Measurements from ENCODE around the gene CCDC107. TPM values are rescaled to one million over a fixed set of nuclear protein-coding genes. Genes with fewer than 3 reads are reported as not detected.

CCDC107 gene
- total RNA-seq, 1 donor: 10.9 TPM

DNA sequence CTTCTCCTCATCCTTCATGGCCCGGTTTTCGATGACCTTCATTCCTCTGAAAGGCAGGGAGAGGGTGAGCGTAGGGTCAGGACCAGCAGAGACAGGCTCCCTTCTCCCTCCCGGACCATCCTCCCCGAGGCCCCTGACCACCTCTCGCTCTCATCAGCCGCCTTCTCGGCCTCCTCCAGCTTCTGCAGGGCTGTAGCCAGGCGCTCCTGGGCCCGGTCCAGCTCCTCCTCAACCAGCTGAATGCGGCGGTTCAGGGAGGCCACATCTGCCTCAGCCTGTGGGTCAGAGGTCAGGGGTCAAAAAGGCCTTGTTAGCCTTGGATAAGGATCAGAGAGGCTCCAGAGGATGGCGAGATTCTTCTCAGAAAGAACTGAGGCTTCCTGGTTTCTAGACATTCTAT lies 27.4 kb downstream of the CCDC107 start:
- TF ChIP-seq, protein P1, sequence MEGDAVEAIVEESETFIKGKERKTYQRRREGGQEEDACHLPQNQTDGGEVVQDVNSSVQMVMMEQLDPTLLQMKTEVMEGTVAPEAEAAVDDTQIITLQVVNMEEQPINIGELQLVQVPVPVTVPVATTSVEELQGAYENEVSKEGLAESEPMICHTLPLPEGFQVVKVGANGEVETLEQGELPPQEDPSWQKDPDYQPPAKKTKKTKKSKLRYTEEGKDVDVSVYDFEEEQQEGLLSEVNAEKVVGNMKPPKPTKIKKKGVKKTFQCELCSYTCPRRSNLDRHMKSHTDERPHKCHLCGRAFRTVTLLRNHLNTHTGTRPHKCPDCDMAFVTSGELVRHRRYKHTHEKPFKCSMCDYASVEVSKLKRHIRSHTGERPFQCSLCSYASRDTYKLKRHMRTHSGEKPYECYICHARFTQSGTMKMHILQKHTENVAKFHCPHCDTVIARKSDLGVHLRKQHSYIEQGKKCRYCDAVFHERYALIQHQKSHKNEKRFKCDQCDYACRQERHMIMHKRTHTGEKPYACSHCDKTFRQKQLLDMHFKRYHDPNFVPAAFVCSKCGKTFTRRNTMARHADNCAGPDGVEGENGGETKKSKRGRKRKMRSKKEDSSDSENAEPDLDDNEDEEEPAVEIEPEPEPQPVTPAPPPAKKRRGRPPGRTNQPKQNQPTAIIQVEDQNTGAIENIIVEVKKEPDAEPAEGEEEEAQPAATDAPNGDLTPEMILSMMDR (IDR thresholded peaks at IDR 0.05; ENCODE audit: insufficient read depth, low read length): no peak
- H3K4me3 ChIP-seq (ENCODE audit: low read depth, low read length): no peak overlapping the region
- DNase-seq (ENCODE audit: low read depth): no peak

DNA sequence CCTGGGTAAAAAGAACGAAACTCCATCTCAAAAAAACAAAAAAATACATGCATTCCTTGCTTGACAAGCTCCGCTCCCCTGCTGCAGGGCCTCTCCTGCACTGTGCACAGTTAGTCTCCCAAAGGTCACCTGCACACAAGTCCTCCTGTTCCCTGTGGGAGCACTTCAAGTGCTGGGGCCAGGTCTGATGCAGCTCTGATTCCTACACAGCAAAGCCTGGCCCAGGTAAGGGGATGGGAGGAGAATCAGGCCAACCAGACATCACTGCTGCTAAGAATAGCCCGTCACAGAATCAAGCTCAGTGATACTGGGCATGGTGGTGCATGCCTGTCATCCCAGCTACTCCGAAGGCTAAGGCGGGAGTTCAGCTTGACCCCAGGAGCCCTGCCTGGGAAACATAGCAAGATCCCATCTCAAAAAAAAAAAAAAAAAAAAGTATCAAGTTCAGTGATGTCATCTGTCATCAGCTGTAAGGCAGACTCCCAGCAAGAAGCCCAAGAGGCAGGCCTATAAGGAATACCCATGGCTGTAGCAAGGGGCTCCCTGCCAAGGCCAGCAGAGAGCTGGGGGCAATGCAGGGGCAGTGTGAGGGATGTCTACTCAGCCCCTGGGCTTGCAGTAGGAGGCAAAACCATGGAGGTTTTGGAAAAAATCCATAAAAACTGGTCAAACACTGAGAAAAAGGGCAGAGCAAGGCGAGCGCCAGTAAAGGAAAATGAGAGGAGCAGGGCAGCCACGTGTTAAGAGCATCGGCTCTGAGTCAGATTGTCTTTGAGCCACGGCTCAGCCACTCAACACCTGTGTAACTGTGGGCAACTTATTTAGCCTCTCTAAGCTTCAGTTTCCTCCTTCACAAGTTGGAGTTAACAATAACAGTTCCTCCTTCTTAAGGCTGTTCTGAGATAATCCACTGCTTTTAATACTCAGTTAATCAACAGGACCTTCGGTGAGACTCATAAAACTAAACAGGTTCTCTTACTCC lies 28.4 kb downstream of the CCDC107 start:
- DNase-seq (ENCODE audit: low read depth): peak; percentile 35
- TF ChIP-seq, protein P1 (IDR thresholded peaks at IDR 0.05; ENCODE audit: insufficient read depth, low read length): no peak
- peak overlapping the region; percentile 35 for H3K4me3 ChIP-seq (ENCODE audit: low read depth, low read length)

DNA sequence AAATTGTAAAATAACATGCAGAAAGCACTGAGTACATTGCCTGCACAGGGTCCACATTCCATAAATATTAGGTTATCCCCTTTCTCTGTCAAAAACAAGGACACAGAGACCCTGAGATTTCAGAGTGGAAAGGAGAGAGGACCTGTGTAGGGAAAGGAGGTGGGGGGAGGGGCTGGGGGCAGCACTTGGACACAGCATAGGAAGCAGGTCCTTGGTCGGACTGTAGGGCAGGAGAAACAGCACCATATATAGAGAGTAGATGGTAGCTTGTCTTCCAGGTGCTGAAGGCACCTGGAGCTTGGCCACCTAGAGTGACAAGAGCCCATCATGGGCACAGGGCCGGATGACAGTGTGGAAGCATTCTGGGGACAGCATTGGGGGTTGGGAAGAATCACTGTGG lies 29.2 kb downstream of the CCDC107 start:
- TF ChIP-seq, protein P1 (IDR thresholded peaks at IDR 0.05; ENCODE audit: insufficient read depth, low read length): no peak
- DNase-seq (ENCODE audit: low read depth): no peak
- peak overlapping the region; percentile 79 for H3K4me3 ChIP-seq (ENCODE audit: low read depth, low read length)

DNA sequence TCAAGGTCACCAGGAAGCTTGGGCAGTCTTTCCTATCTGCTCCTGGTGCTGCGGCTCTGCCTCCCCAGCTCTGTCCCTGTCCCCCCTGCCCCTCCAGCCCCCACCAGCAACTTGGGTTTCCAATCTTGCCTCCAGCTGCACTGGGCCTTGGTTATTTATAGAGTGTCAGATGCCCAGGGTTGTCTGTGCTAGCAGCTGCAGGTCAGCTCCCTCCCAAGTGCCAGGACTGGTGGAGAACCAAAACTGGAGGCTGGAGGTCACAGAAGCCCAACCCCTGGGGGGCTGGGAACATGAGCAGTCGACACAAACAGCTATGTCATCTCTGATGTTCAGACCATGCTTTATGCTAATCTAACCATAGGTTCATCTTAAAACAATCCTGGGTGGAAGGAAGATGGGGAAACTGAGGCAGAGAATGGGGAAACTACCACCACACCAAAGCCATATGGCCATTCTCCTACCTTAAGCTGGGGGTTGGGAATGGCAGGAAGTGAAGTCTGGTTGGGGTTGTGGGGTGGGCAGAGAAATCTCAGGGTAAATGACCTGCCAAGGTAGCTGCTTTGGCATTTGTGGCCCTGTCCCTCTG lies 30.0 kb downstream of the CCDC107 start:
- peak overlapping the region; percentile 79 for H3K4me3 ChIP-seq (ENCODE audit: low read depth, low read length)
- DNase-seq (ENCODE audit: low read depth): no peak
- TF ChIP-seq, protein P1 (IDR thresholded peaks at IDR 0.05; ENCODE audit: insufficient read depth, low read length): no peak

DNA sequence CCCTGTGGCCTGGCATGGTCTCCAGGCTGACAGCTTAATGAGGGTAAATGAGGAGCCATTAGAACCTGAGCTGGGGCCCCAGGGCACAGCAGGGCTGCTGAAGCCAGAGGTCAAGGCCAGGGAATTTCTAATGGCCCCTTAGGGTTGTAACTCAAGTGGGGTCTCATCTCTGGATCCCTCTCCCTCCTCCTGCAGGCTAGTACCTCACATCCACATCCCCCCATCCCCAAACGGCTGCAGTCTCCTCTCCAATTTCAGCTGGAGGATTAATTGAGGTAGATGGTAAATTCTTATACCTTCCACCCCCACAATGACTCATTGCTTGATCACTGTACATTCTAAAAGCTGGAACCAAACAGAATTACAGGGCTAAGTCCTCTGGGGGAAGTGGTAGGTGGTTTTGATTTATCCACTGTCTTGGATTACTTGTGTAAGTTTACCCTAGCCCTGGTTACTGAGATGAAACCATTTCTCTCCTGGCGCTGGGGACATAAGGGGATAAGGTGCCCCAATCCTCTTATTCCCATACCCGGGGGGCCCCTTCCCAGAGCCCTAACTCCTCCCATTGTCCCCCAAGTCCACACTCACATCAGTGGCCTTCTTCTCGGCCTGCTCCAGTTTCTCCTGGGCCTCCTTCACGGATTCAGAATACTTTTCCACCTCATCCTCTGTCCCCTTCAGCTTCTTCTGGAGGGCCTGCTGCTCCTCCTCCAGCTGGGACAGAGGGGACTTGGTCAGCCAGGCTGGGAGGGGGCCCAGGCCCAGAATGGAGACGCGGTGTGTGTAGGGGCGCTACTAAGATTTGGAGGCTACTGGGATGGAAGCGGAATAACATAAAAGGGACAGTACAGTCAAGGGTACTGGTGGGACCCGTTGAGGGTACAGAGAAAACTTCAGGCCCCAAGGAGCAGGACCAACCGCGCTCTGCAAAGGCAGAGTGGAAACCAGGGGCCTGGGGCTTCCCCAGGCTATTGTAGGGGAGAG lies 30.8 kb downstream of the CCDC107 start:
- TF ChIP-seq, protein P1 (IDR thresholded peaks at IDR 0.05; ENCODE audit: insufficient read depth, low read length): no peak
- peak; percentile 84 for DNase-seq (ENCODE audit: low read depth)

More for the DNA sequence above, 30.8 kb downstream of the CCDC107 start:
- peak overlapping the region; percentile 79 for H3K4me3 ChIP-seq (ENCODE audit: low read depth, low read length)
